ENCODE data around the gene NKX2-2.

GRCh38 chr20:21512634-21513180, 1.2 kb downstream of the NKX2-2 start:
- no peak for TF ChIP-seq POLR2AphosphoS5 (IDR thresholded peaks at IDR 0.05)
- no peak for TF ChIP-seq CTCF (IDR thresholded peaks at IDR 0.05)
- no peak for TF ChIP-seq EP300 (IDR thresholded peaks at IDR 0.05)
- no peak for TF ChIP-seq POLR2A (IDR thresholded peaks at IDR 0.05)
